Stomach (tissue), 4 donors: Measurements from ENCODE around the gene SLC22A1.
"Not testable (repeated sequence)": the region's sequence is repeated elsewhere in the genome, so short reads cannot be mapped to it uniquely, and the experiment has no call there.

ENCODE experiments used
- CTCF ChIP-seq, 7 experiments: fragments of 450-650 bp in 4 of 7; fragments of 200-600 bp in 3 of 7; sonication (generic) in 3 of 7; IDR thresholded peaks; one replicate each; pipeline ENCODE4 v1.5.1; 2016 to 2019; ENCODE audit warnings: antibody characterized with exemption in 7 of 7, control low read depth in 2 of 7, mild to moderate bottlenecking in 1 of 7
- POLR2A ChIP-seq, 4 donors: fragments of 450-650 bp; IDR thresholded peaks; one replicate each; pipeline ENCODE4 v1.6.1; 2016; ENCODE audit warnings: antibody characterized with exemption in 4 of 4, control low read depth in 2 of 4, mild to moderate bottlenecking in 1 of 4, moderate library complexity in 1 of 4
- POLR2AphosphoS5 ChIP-seq, 3 donors: sonication (generic); formaldehyde crosslinking; IDR thresholded peaks; one replicate each; pipeline ENCODE4 v1.6.1; 2016; ENCODE audit warnings: antibody characterized with exemption in 3 of 3

DNA sequence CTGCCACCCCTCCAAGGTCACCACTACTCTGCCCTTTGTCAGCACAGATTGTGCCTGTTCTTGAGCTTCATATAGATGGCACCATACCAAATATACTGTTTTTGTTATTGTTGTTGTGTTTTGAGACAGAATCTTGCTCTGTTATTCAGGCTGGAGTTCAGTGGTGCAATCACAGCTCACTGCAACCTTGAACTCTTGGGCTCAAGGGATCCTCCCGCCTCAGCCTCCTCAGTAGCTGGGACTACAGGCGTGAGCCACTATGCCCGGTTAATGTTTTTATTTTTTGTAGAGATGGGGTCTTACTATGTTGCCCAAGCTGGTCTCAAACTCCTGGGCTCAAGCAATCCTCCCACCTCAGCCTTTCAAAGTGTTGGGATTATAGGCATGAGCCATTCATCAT is 18.9 kb downstream of the SLC22A1 start:
- TF ChIP-seq CTCF, POLR2A, POLR2AphosphoS5 (IDR thresholded peaks at IDR 0.05): not testable (repeated sequence)
